ENCODE data around the gene FKBP15.

FKBP15 gene

GRCh38 chr9:113176803-113177202 lies 44.3 kb downstream of the FKBP15 start:
- H3K27ac ChIP-seq, result no peak overlapping the region
- in situ Hi-C loops (cut with HindIII; ENCODE audit: low pct_ligation_motif_present, low sequenced_read_pairs), result no loop called here
- DNase-seq, result no peak

GRCh38 chr9:113173341-113173740 lies 47.7 kb downstream of the FKBP15 start:
- in situ Hi-C loops (cut with HindIII; ENCODE audit: low pct_ligation_motif_present, low sequenced_read_pairs), result no loop called here
- no peak overlapping the region for H3K4me3 ChIP-seq (ENCODE audit: low read depth, low read length)
- peaks cover 72% of the 10 kb centered on the region for H3K36me3 ChIP-seq (replicated peaks)
- DNase-seq, result no peak
- no peaks in the 10 kb centered on the region for H3K27me3 ChIP-seq (replicated peaks)
- no peak overlapping the region for H3K27ac ChIP-seq
- no peak for TF ChIP-seq CTCF (IDR thresholded peaks at IDR 0.05; ENCODE audit: low read depth, low read length, missing control alignments)

More at GRCh38 chr9:113176803-113177202, 44.3 kb downstream of the FKBP15 start:
- Histone ChIP-seq H3K4me3 (ENCODE audit: low read depth, low read length) (no peak overlapping the region), H3K36me3 (replicated peaks) (peaks cover 48% of the 10 kb centered on the region), H3K27me3 (replicated peaks) (no peaks in the 10 kb centered on the region)
- TF ChIP-seq CTCF (IDR thresholded peaks at IDR 0.05; ENCODE audit: low read depth, low read length, missing control alignments), result no peak

GRCh38 chr9:113168809-113169208 lies 52.3 kb downstream of the FKBP15 start:
- Histone ChIP-seq H3K4me3 (ENCODE audit: low read depth, low read length) (no peak overlapping the region), H3K27ac (no peak overlapping the region), H3K36me3 (replicated peaks) (peaks cover 84% of the 10 kb centered on the region), H3K27me3 (replicated peaks) (no peaks in the 10 kb centered on the region)
- in situ Hi-C loops (cut with HindIII; ENCODE audit: low pct_ligation_motif_present, low sequenced_read_pairs), result no loop called here
- DNase-seq, result no peak
- TF ChIP-seq CTCF (IDR thresholded peaks at IDR 0.05; ENCODE audit: low read depth, low read length, missing control alignments), result no peak

- in situ Hi-C loops (cut with HindIII; ENCODE audit: low pct_ligation_motif_present, low sequenced_read_pairs), result no loop called here
- Histone ChIP-seq H3K36me3 (replicated peaks) (peaks cover 78% of the 10 kb centered on the region), H3K27ac (no peak overlapping the region), H3K4me3 (ENCODE audit: low read depth, low read length) (no peak overlapping the region), H3K27me3 (replicated peaks) (no peaks in the 10 kb centered on the region)
- DNase-seq, result no peak
- no peak for TF ChIP-seq CTCF (IDR thresholded peaks at IDR 0.05; ENCODE audit: low read depth, low read length, missing control alignments)
These were observed 55.0 kb downstream of the FKBP15 start for GRCh38 chr9:113166039-113166438.

- Histone ChIP-seq H3K27ac (no peak overlapping the region), H3K36me3 (replicated peaks) (peaks cover 71% of the 10 kb centered on the region), H3K27me3 (replicated peaks) (no peaks in the 10 kb centered on the region), H3K4me3 (ENCODE audit: low read depth, low read length) (no peak overlapping the region)
- in situ Hi-C loops (cut with HindIII; ENCODE audit: low pct_ligation_motif_present, low sequenced_read_pairs), result no loop called here
- DNase-seq, result peak; percentile 54
- no peak for TF ChIP-seq CTCF (IDR thresholded peaks at IDR 0.05; ENCODE audit: low read depth, low read length, missing control alignments)
These were observed 56.4 kb downstream of the FKBP15 start for GRCh38 chr9:113164536-113165300.

- no peak for TF ChIP-seq CTCF (IDR thresholded peaks at IDR 0.05; ENCODE audit: low read depth, low read length, missing control alignments)
- in situ Hi-C loops (cut with HindIII; ENCODE audit: low pct_ligation_motif_present, low sequenced_read_pairs), result no loop called here
- H3K4me3 ChIP-seq (ENCODE audit: low read depth, low read length), result no peak overlapping the region
- H3K27me3 ChIP-seq (replicated peaks), result no peaks in the 10 kb centered on the region
- H3K27ac ChIP-seq, result no peak overlapping the region
- DNase-seq, result no peak
- peaks cover 59% of the 10 kb centered on the region for H3K36me3 ChIP-seq (replicated peaks)
These were observed 58.1 kb downstream of the FKBP15 start for GRCh38 chr9:113163001-113163400.

Measured in brain microvascular endothelial cell (primary cell).